GM12874 (cell line): ENCODE results near the gene P3H1.

Experiments used
- TF ChIP-seq, protein P1 (sequence below): IDR thresholded peaks from 2 replicates; pipeline ENCODE4 v1.5.1; 2011; ENCODE audit warnings: low read depth, mild to moderate bottlenecking, control low read depth, low read length, moderate library complexity; ENCODE audit not compliant: insufficient read depth

P3H1 gene

DNA sequence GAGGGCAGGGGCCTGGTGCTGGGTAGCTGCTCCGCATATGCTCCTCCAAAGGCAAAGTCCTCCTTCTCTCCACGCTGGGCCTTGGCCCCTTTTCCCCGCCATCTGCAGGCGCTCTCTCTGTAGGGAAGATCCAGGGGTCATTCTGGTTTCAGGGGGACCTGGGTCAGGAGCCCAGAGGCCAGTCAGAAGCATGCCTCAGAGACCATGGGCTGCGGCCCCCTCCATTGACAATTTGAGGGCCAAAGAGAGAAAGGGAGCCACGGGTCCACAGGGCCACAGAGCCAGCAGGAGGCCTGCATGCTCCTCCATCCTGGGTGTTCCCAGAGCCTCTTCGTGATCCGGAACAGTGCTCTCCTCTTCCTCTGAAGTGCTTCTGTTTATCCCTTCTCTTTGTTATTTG is 24.7 kb downstream of the P3H1 start:
- TF ChIP-seq, protein P1, sequence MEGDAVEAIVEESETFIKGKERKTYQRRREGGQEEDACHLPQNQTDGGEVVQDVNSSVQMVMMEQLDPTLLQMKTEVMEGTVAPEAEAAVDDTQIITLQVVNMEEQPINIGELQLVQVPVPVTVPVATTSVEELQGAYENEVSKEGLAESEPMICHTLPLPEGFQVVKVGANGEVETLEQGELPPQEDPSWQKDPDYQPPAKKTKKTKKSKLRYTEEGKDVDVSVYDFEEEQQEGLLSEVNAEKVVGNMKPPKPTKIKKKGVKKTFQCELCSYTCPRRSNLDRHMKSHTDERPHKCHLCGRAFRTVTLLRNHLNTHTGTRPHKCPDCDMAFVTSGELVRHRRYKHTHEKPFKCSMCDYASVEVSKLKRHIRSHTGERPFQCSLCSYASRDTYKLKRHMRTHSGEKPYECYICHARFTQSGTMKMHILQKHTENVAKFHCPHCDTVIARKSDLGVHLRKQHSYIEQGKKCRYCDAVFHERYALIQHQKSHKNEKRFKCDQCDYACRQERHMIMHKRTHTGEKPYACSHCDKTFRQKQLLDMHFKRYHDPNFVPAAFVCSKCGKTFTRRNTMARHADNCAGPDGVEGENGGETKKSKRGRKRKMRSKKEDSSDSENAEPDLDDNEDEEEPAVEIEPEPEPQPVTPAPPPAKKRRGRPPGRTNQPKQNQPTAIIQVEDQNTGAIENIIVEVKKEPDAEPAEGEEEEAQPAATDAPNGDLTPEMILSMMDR = no peak

DNA sequence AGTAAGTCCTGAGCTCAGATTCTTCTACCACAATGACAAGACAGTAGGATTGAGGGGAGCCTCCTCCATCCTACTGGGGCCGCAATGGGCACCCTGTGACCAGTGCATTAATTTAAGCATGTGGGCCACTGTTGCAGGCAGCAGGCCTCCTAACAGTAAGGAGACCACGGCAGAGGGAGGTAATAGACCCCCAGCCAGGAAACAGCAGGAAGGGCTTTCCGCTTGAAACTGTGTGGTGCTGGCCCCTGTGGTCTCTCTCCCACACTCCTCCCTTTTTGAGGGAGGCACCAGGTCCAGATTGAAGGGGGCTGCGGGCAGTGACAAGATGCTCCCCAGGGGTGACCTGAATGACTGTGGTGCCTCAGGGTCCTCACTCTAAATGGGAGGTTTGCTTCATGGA is 25.1 kb downstream of the P3H1 start:
- TF ChIP-seq, protein P1 = no peak

DNA sequence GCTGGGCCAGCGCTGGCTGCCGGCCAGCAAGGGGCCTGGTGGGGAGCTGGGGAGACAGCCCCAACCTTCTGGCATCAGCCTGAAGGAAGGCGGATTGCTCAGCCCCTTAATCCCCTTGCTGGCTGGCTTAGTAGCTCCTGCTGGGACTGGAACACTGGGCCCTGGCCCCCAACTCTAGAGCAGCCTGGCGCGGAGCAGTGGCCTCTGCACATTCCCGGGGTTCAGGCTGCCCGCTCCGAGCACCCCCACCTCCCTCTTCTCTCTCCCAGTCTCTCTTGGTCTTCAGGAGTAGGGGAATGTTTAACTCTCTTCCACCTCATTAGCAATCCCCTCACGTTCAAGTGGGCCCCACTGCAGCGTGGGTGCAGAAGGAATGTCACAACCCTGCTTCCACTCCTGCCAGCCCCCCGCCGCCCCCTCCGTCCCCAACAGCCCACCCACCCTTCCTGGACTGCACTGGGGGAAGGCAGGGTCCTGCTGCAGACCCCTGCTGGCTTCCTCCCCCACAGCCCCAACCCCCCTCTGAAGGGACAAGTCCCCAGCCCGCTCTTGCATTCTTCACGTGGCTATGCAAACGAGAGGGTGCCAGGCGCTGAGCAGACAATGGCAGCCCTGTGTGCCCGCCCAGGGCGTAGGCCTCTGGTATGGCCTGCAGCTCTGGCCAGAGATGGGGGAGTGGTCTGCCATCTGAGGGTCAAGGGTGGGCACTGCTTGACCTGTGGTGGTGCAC is 25.8 kb downstream of the P3H1 start:
- TF ChIP-seq, protein P1 = no peak

DNA sequence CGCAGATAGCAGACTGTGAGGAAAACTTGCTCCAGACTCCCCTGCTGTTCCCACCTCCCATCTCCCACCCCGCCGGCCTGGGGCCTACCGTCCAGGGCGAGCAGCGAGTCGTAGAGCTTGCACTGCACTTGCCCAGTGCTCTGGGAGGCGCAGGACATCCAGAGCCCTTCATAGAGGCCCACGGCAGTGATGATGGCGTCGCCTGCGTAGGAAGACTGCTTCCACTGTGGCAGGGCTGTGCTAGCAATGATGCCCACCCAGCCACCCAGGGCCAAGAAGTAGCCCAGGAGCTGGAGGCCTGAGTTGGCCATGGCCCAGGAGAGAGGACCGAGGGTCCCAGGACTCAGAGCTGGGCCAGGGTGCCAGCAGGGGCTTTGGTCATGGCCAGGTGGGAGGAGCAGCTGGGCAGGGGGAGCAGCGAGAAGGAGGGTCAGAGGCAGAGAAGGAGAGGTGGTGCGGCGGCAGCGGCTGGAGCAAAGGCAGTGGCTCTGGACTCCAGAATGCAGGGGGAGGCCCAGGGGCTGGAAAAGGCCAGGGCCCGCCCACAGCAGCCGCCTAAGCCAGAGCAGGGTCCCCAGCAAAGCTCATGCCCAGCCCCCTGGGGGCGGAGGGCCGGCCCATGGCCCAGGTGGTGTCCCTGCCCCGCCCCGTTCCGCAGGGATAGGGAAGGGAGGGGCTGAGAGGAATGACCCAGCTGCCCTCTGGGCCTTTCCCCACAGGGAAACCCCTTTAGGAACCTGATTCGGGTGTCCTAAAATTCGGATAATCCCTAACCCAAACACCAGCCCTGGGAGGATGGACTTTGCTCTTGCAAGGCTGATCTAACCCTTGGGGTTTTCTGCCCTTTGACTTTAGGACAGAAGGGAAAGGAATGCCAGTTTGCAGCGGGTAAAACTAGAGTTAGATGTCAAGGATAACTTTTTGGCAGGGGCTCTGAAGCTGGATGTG is 26.8 kb downstream of the P3H1 start, which contains the start of gene CLDN19:
Gene CLDN19, minus strand, starts transcription at position 484 of the 948 bp plus-strand sequence. Its CDS starts 173 bp downstream, at position 311.
- TF ChIP-seq, protein P1 = no peak

DNA sequence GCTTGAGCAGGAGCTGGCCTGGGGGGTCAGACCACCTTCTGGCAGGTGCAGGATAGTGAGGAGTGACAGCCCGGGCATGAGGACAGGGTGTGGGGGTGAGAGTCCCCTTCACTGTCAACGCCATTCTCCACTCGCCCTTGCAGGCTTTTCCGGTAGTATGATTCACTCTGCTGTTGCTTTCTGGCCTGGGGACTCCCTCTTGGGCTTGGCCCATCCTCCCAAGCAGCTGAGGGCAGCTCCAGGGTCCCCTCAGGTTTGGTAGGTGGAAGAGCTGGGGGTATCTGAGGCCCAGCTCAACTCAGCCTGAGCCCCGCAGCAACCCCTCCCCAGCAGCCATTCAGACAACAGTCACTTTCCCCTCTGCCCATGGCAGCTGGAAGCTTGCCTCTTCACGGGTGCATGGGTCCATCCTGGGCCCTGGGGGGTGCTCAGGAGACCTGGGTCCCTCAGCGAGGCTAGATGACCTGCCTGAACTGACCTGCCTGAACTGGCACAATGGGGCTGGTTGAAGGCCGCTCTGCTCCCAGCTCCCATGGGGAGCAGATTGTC is 28.1 kb downstream of the P3H1 start:
- TF ChIP-seq, protein P1 = no peak

DNA sequence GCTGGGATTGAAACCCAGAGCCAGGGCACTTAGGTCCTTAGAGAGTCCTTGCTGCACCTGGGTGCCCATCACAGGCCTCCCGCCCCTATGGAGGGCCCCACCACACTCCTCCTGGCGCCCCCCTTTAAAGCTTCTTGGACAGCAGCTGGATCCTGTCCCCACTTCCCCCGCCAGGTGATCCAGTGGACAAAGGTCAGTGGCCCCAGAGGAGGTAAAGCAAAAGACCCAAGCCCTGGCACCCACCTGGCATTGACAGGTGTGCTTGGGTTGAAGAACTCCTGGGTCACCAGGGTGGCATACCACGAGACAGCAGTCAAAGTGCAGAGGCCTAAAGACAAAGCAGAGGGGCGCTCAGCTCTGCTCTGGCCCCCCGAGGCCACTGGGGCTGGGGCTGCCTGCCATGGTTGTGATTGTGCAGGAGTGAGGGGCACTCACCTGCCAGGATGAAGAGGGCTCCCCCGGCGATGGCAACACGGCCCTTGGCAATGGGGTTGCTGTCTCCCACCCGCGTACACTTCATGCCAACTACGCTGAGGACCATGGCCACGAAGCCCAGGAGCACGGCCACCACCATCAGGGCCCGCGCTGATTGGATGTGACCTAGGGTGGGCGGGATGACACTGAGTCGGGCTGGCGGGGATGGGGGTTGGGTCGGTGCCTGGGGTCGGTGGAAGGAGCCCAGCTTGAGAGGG is 28.7 kb downstream of the P3H1 start:
- TF ChIP-seq, protein P1 = no peak

DNA sequence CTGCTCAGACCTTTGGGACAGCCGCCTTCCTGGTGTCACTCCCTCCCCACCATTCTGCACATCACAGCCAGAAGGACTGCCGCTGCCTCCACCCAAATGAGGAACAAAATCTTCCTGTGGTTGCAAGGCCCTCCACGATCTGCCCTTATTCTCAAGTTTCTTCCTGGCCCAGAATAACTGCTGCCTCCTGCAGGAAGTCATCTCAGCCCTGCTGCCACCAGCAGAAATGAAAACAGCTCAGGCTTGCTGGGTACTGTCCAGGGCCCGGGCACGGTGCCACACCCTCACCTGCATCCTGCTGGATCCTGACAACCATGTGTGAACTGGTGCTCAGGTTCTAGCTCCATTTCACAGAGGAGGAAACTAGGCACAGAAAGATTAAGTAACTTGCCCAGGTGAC is 29.6 kb downstream of the P3H1 start:
- TF ChIP-seq, protein P1 = peak; percentile 18; the same call in 1 of the 2 replicates
